ENCODE results near the gene CDH3.

The CDH3 gene

DNA sequence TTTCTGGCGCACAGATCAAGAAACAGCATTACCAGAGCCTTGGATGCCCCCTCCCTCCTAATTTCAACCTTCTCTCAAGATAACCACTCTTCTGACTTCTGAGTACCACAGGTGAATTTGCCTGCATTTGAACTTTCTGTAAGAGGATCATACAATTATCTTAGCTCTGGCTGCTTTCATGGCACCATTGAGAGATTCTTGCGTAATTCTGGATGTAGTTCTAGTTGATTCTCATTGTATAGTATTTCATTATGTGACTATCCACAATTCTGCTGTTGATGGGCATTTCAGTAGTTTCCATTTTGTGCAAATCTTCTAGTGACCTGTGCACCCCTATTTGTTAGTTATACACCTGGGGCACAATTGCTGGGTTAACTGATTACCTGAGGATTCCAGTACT lies 7.5 kb downstream of the CDH3 start:
- no peak overlapping the region for H3K9ac ChIP-seq (ENCODE audit: low read length)
- no peak overlapping the region for H3K4me3 ChIP-seq (ENCODE audit: low read depth in 1 of 2, low read length in 2 of 2)
- H3K9me3 ChIP-seq (ENCODE audit: low read length): no peaks in the 10 kb centered on the region
- H3K36me3 ChIP-seq (ENCODE audit: insufficient read depth, low read length): no peaks in the 10 kb centered on the region
- peaks cover 0 to 8% of the 10 kb centered on the region in 2 donors for H3K27me3 ChIP-seq (ENCODE audit: control insufficient read depth in 1 of 2, insufficient read depth in 2 of 2, low read length in 2 of 2)
- no peaks in the 10 kb centered on the region for H3K4me1 ChIP-seq (ENCODE audit: insufficient read depth, low read length)
- H3K27ac ChIP-seq (ENCODE audit: low read depth, low read length): no peak overlapping the region

DNA sequence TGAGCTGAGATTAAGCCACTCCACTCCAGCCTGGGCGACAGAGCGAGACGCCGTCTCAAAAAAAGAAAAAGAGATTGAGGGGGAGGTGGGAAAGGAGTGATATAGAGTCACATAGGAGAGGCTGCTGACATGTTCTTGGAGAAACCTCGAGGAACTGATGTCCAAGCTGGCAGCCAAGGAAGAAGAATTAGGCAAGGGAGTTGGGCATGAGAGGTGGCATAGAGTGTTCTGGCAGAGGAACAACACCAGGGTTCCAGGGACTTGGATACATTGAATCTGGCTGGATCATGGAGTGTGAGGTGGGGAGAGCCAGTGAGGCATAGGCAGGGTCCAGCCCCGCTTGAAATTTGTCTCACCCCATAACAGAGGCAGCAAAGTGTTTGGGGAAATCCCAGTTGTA lies 10.7 kb downstream of the CDH3 start:
- Histone ChIP-seq H3K27ac (ENCODE audit: low read depth, low read length) (no peak overlapping the region), H3K9ac (ENCODE audit: low read length) (no peak overlapping the region), H3K36me3 (ENCODE audit: insufficient read depth, low read length) (no peaks in the 10 kb centered on the region), H3K27me3 (ENCODE audit: control insufficient read depth in 1 of 2, insufficient read depth in 2 of 2, low read length in 2 of 2) (no peaks in the 10 kb centered on the region), H3K4me1 (ENCODE audit: insufficient read depth, low read length) (peaks cover 15% of the 10 kb centered on the region), H3K4me3 (ENCODE audit: low read depth in 1 of 2, low read length in 2 of 2) (no peak overlapping the region), H3K9me3 (ENCODE audit: low read length) (no peaks in the 10 kb centered on the region)

DNA sequence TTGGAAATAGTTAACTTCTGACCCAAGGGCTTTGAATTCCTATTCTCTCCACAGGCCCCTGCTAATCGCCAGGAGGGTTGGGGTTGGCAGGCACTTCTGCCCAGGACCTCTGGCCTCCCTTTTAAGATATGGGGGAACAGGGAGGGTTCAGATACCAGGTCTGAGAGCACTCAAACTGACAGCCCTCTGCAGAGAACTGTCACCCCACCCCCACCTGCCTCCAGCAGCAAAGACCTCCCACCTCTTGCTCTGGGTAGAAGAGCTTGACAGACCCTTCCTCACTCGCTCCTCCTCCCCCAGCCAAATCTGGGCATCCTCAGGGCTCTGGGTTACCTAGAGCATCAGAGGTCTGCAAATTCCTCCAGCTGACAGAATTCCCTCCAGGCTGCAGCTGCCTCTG lies 11.6 kb downstream of the CDH3 start:
- Histone ChIP-seq H3K4me1 (ENCODE audit: insufficient read depth, low read length) (peaks cover 15% of the 10 kb centered on the region), H3K27ac (ENCODE audit: low read depth, low read length) (no peak overlapping the region), H3K9me3 (ENCODE audit: low read length) (no peaks in the 10 kb centered on the region), H3K36me3 (ENCODE audit: insufficient read depth, low read length) (no peaks in the 10 kb centered on the region), H3K9ac (ENCODE audit: low read length) (no peak overlapping the region), H3K4me3 (ENCODE audit: low read depth in 1 of 2, low read length in 2 of 2) (no peak overlapping the region), H3K27me3 (ENCODE audit: control insufficient read depth in 1 of 2, insufficient read depth in 2 of 2, low read length in 2 of 2) (no peaks in the 10 kb centered on the region)

DNA sequence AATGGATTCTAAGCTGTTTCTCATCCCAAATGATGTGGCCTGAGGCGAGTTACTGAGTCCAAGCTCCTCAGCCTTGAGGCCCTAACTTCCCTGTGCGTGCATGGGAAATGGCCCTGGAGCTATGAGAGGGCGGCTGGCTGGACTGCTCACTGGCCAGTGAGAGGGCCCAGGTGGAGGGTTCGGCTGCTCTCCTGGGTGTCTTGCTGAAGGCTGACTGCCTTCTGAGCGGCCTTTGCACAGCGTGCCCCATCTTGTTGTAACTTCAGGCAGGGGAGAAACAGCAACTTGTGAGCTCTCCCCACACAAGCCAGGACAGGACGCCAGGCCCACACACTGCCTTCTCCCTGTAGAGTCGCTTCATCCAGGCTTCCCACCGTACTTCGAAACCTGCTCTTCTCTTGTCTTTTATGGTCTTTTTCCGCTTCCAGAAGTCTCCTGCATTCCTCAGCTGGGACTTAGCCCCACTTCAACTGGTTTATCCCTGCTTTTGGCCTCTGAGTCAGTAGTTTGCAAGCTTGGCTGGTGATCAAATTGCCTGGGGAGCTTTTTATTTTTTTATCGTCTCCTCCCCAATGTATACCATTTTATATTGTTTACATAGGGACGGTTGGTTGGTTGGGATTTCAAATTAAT lies 13.3 kb downstream of the CDH3 start:
- Histone ChIP-seq H3K9me3 (ENCODE audit: low read length) (no peaks in the 10 kb centered on the region), H3K4me1 (ENCODE audit: insufficient read depth, low read length) (peaks cover 15% of the 10 kb centered on the region), H3K27me3 (ENCODE audit: control insufficient read depth in 1 of 2, insufficient read depth in 2 of 2, low read length in 2 of 2) (no peaks in the 10 kb centered on the region), H3K36me3 (ENCODE audit: insufficient read depth, low read length) (no peaks in the 10 kb centered on the region), H3K4me3 (ENCODE audit: low read depth in 1 of 2, low read length in 2 of 2) (no peak overlapping the region), H3K27ac (ENCODE audit: low read depth, low read length) (no peak overlapping the region), H3K9ac (ENCODE audit: low read length) (no peak overlapping the region)

DNA sequence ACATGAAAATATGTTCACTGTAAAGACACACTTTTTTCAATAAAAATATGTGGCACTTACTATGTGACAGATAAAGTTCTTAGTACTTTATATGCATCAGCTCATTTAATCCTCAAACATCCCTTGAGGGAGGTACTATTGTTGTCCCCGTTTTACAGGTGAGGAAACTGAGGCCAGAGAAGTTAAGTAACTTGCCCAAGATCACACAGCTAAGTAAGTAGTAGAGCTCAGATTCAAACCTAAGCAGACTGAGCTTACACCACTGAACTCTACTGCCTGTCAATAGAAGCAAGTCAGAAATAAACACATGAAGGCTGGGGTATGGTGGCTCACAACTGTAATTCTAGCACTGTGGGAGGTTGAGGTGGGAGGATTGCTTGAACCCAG lies 13.9 kb downstream of the CDH3 start:
- Histone ChIP-seq H3K4me1 (ENCODE audit: insufficient read depth, low read length) (peaks cover 15% of the 10 kb centered on the region), H3K9ac (ENCODE audit: low read length) (no peak overlapping the region), H3K9me3 (ENCODE audit: low read length) (no peaks in the 10 kb centered on the region), H3K27me3 (ENCODE audit: control insufficient read depth in 1 of 2, insufficient read depth in 2 of 2, low read length in 2 of 2) (no peaks in the 10 kb centered on the region), H3K4me3 (ENCODE audit: low read depth in 1 of 2, low read length in 2 of 2) (no peak overlapping the region), H3K27ac (ENCODE audit: low read depth, low read length) (no peak overlapping the region), H3K36me3 (ENCODE audit: insufficient read depth, low read length) (no peaks in the 10 kb centered on the region)

DNA sequence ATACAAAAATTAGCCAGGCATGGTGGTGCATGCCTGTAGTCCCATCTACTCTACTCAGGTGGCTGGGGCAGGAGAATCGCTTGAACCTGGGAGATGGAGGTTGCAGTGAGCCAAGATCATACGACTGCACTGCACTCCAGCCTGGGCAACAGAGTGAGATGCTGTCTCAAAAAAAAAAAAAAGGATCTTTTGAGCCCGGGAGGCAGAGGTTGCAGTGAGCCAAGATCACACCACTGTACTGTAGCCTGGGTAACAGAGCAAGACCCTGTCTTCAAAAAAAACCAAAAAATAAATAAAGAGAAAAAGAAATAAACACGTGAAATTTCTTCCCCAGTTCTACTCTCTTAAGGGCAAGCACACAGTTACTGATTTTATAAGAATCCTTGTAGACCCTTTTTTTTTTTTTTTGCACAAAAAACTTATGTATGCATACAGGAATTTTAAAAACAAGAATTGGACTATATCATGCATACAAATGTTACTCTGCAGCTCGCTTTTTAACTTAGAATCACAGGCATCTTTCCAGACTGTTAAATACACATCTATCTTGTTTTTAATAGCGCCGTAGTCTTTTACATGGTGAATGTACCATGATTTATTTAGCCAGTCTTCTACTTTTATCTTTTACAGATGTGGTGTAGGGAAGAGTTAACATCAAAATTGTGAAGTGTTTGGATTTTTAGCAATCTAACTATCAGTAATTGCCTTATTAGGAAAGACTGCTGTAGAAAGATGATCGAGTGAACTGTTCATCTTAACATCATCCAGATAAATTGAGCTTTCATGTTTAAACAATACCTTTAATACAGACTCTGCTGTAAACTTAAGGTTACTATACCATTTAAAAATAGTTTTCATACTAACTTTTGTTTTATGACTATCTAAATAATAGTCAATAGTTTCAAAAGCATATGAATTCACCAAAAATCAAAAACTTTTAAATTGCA lies 14.6 kb downstream of the CDH3 start:
- H3K9me3 ChIP-seq (ENCODE audit: low read length): no peaks in the 10 kb centered on the region
- no peaks in the 10 kb centered on the region for H3K36me3 ChIP-seq (ENCODE audit: insufficient read depth, low read length)
- no peak overlapping the region for H3K4me3 ChIP-seq (ENCODE audit: low read depth in 1 of 2, low read length in 2 of 2)
- H3K27me3 ChIP-seq (ENCODE audit: control insufficient read depth in 1 of 2, insufficient read depth in 2 of 2, low read length in 2 of 2): no peaks in the 10 kb centered on the region
- no peak overlapping the region for H3K27ac ChIP-seq (ENCODE audit: low read depth, low read length)
- peaks cover 15% of the 10 kb centered on the region for H3K4me1 ChIP-seq (ENCODE audit: insufficient read depth, low read length)
- no peak overlapping the region for H3K9ac ChIP-seq (ENCODE audit: low read length)

DNA sequence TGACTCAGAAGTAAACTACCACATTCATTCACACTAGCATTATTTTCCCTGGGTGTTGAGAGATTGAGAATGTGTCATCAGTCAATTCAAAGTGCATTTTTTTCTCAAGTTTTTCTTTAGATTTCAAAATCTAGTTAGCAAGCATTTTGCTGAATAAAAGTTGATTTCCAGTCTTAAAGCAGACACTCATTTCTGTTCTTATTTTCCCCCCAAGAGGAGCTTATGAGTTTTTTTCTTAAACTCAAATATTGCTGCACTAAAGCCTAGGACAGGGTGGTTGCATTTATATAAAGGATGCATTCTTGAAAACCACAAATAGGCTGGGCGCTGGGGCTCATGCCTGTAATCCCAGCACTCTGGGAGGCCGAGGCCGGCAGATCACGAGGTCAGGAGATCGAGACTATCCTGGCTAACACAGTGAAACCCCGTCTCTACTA lies 15.3 kb downstream of the CDH3 start:
- H3K4me3 ChIP-seq (ENCODE audit: low read depth in 1 of 2, low read length in 2 of 2): no peak overlapping the region
- no peaks in the 10 kb centered on the region for H3K27me3 ChIP-seq (ENCODE audit: control insufficient read depth in 1 of 2, insufficient read depth in 2 of 2, low read length in 2 of 2)
- no peak overlapping the region for H3K9ac ChIP-seq (ENCODE audit: low read length)

DNA sequence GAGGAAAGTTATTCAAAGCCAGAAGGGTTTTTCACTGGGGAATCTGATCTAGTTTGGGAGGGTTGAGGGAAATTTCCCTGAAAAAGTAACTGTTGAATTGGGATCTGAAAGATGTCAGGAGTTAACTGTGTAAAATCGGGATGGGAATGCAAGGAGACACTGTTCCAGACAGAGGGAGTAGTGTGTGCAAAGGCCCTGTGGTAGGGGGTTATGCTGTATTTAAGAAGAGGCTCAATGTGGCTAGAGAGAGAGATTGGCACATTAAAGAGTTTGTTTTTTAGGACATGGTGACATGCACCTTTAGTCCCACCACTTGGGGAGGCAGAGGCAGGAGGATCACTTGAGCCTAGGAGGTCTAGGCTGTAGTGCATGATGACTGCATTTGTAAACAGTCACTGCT lies 16.9 kb downstream of the CDH3 start:
- Histone ChIP-seq H3K27me3 (ENCODE audit: control insufficient read depth in 1 of 2, insufficient read depth in 2 of 2, low read length in 2 of 2) (no peaks in the 10 kb centered on the region), H3K4me3 (ENCODE audit: low read depth in 1 of 2, low read length in 2 of 2) (no peak overlapping the region), H3K36me3 (ENCODE audit: insufficient read depth, low read length) (no peaks in the 10 kb centered on the region), H3K9ac (ENCODE audit: low read length) (no peak overlapping the region), H3K9me3 (ENCODE audit: low read length) (no peaks in the 10 kb centered on the region), H3K27ac (ENCODE audit: low read depth, low read length) (no peak overlapping the region), H3K4me1 (ENCODE audit: insufficient read depth, low read length) (peaks cover 15% of the 10 kb centered on the region)

More for the DNA sequence above, 15.3 kb downstream of the CDH3 start:
- Histone ChIP-seq H3K9me3 (ENCODE audit: low read length) (no peaks in the 10 kb centered on the region), H3K4me1 (ENCODE audit: insufficient read depth, low read length) (peaks cover 15% of the 10 kb centered on the region), H3K36me3 (ENCODE audit: insufficient read depth, low read length) (no peaks in the 10 kb centered on the region), H3K27ac (ENCODE audit: low read depth, low read length) (no peak overlapping the region)

DNA sequence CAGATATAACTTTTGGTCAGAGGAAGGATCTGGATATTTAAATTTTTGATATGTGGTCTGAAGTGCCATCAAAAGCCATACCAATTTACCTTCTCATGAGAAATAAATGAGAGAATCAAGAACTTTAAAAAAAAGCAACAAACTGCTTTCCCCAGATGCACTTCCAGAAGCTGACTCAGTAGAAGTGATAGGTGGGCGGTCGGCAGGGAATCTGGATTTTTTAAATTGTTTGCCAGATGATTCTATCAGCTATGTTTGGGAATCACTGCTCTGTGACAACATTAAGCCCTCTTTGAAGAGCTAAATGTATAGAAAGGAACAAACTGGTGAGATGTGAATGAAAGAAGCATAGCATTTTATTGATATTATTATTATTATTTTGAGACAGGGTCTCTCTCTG lies 19.2 kb downstream of the CDH3 start:
- no peaks in the 10 kb centered on the region for H3K27me3 ChIP-seq (ENCODE audit: control insufficient read depth in 1 of 2, insufficient read depth in 2 of 2, low read length in 2 of 2)
- no peak overlapping the region for H3K9ac ChIP-seq (ENCODE audit: low read length)
- H3K4me3 ChIP-seq (ENCODE audit: low read depth in 1 of 2, low read length in 2 of 2): no peak overlapping the region
- H3K4me1 ChIP-seq (ENCODE audit: insufficient read depth, low read length): peaks cover 9% of the 10 kb centered on the region
- no peak overlapping the region for H3K27ac ChIP-seq (ENCODE audit: low read depth, low read length)
- no peaks in the 10 kb centered on the region for H3K36me3 ChIP-seq (ENCODE audit: insufficient read depth, low read length)
- H3K9me3 ChIP-seq (ENCODE audit: low read length): no peaks in the 10 kb centered on the region

DNA sequence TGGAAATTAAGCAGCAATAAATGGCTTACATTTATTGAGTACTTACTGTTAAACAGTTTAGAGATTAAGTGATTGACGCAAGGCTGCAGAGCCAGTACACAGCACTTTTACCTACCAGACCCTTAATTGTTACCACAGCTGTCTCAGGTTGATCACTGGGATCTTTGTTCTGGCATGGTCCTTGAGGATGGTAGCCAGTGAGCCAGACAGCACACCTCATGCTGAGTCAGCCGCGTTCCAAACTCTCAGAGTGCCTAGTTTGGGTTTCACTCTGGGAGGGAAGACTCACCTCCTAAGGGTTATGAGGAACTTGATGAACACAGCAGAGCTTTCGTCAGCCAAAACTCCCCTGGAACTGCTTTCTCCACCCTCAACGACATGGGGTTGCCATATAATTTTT lies 20.4 kb downstream of the CDH3 start:
- Histone ChIP-seq H3K27ac (ENCODE audit: low read depth, low read length) (no peak overlapping the region), H3K4me1 (ENCODE audit: insufficient read depth, low read length) (no peaks in the 10 kb centered on the region), H3K9ac (ENCODE audit: low read length) (no peak overlapping the region), H3K27me3 (ENCODE audit: control insufficient read depth in 1 of 2, insufficient read depth in 2 of 2, low read length in 2 of 2) (no peaks in the 10 kb centered on the region), H3K4me3 (ENCODE audit: low read depth in 1 of 2, low read length in 2 of 2) (no peak overlapping the region), H3K36me3 (ENCODE audit: insufficient read depth, low read length) (no peaks in the 10 kb centered on the region), H3K9me3 (ENCODE audit: low read length) (no peaks in the 10 kb centered on the region)

DNA sequence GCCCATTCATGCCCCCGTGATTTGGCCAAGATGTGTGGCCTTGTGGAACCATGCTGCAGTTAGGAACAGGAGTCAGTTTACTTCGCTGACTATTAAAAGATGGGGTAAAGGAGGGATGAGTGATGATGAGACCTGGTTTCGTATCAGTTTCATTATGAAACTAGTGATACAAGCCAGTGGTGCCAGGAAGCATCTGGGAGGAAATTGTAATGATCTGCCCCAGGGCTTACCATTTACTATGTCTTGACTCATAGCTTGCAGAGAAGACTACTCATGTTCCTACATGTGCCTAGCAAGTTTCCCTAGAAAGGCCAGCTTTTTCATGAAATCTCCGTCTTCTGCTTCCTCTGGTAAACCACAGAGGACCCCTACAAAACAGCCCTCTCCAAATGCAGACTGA lies 23.2 kb downstream of the CDH3 start:
- Histone ChIP-seq H3K27me3 (ENCODE audit: control insufficient read depth in 1 of 2, insufficient read depth in 2 of 2, low read length in 2 of 2) (no peaks in the 10 kb centered on the region), H3K36me3 (ENCODE audit: insufficient read depth, low read length) (no peaks in the 10 kb centered on the region), H3K9me3 (ENCODE audit: low read length) (no peaks in the 10 kb centered on the region), H3K4me1 (ENCODE audit: insufficient read depth, low read length) (no peaks in the 10 kb centered on the region), H3K4me3 (ENCODE audit: low read depth in 1 of 2, low read length in 2 of 2) (no peak overlapping the region), H3K9ac (ENCODE audit: low read length) (no peak overlapping the region), H3K27ac (ENCODE audit: low read depth, low read length) (no peak overlapping the region)

Measured in muscle layer of colon (tissue), 2 donors.